Adrenal gland (tissue), 12 donors: Measurements from ENCODE around the gene DIRAS2. TPM values are rescaled to one million over a fixed set of nuclear protein-coding genes. Genes with fewer than 3 reads are reported as not detected.

Experiments used
- DNase-seq, 7 donors: peaks; one replicate each; pipeline ENCODE4 v3.0.0-alpha.2; 2019 to 2020
- H3K27ac ChIP-seq, 5 donors: fragments of 200-600 bp; sonication (generic) in 4 of 5; 1 replicate in 3 of 5; 2 replicates in 2 of 5; pipeline versions ENCODE4 v1.5.1 to v1.8.0; 2016 to 2020; ENCODE audit warnings: mild to moderate bottlenecking in 1 of 5
- H3K27me3 ChIP-seq: fragments of 200-600 bp; 2 replicates; pipeline ENCODE4 v1.8.0; 2021
- H3K36me3 ChIP-seq, 2 donors: fragments of 200-600 bp; replicated peaks in 1 of 2; 1 replicate in 1 of 2; 2 replicates in 1 of 2; pipeline versions ENCODE4 v1.5.1 to v1.8.0; 2018 to 2022
- H3K4me1 ChIP-seq, 2 donors: fragments of 200-600 bp; replicated peaks in 1 of 2; 1 replicate in 1 of 2; 2 replicates in 1 of 2; pipeline versions ENCODE4 v1.5.1 to v1.8.0; 2018 to 2021
- H3K4me3 ChIP-seq, 4 donors: fragments of 200-600 bp; sonication (generic) in 3 of 4; one replicate each; pipeline ENCODE4 v1.5.1; 2016 to 2018
- H3K9me3 ChIP-seq, 3 donors: fragments of 200-600 bp; sonication (generic) in 1 of 3; replicated peaks in 1 of 3; 1 replicate in 2 of 3; 2 replicates in 1 of 3; pipeline versions ENCODE4 v1.5.1 to v1.8.0; 2016 to 2021
- POLR2A ChIP-seq, 2 donors: fragments of 450-650 bp; IDR thresholded peaks; one replicate each; pipeline ENCODE4 v1.6.1; 2017; ENCODE audit warnings: antibody characterized with exemption in 2 of 2, mild to moderate bottlenecking in 2 of 2, moderate library complexity in 1 of 2
- WGBS, 4 donors: extraction: QIAGEN DNeasy Blood & Tissue Kit in 2 of 4; methylation state at CpG; one replicate each; pipeline versions ENCODE4 v1.1.5 to v1.1.7; 2013 to 2017; 5-methylcytosine and 5-hydroxymethylcytosine counted together
- intact Hi-C, 2 donors: fragments of 100-400 bp; cut with DNase I; formaldehyde crosslinking; loops; one replicate each; pipeline versions ENCODE4 v1.14.1 to v1.15.0; 2022 to 2023
- polyA plus RNA-seq, 3 donors: library from polyadenylated mRNA; stranded (reverse); fragments of 200-250 nt in 2 of 3; fragments of 350-450 nt in 1 of 3; fragmentation: Illumina TruSeq in 1 of 3; extraction: RNeasy Lipid Tissue Mini Kit (QIAGEN cat#74804) in 1 of 3; gene quantifications; one replicate each; pipeline ENCODE4 v1.2.3, GENCODE V29; 2013 to 2014
- total RNA-seq, 9 donors: library from RNA; depleted of rRNA in 4 of 9; stranded (reverse); fragments of >200 nt in 4 of 9; fragments of 120-200 nt in 1 of 9; fragmentation: NEBNext Ultra II Directional in 1 of 9; extraction: Animal tissue kit (Norgen Biotek cat#: 25700) in 1 of 9; gene quantifications; one replicate each; pipeline versions ENCODE4 v1.1.0 to v1.2.4, GENCODE V29; 2013 to 2023
- TF ChIP-seq, protein P1 (sequence below), 6 experiments: fragments of 450-650 bp in 4 of 6; fragments of 200-600 bp in 2 of 6; sonication (generic) in 1 of 6; IDR thresholded peaks; 1 replicate in 5 of 6; 2 replicates in 1 of 6; pipeline versions ENCODE4 v1.5.1 to v1.8.0; 2016 to 2021; ENCODE audit warnings: antibody characterized with exemption in 6 of 6, mild to moderate bottlenecking in 2 of 6, moderate library complexity in 1 of 6
- donor health status: healthy with polysubstance abuse.
- donor health status: Bipolar disorder and iron deficiency.
- donor health status: DM: yes; HTN: yes; CAD: no.
- donor health status: DM: no; HTN: no; CAD: no.
- donor health status: DM: no; HTN: no; CAD: no.
- donor health status: DM: yes; HTN: yes; CAD: no.

DIRAS2 gene
- total and polyA plus RNA-seq, 12 donors: 0.06 to 3.1 (median 1.2) TPM; not detected in 3

DNA sequence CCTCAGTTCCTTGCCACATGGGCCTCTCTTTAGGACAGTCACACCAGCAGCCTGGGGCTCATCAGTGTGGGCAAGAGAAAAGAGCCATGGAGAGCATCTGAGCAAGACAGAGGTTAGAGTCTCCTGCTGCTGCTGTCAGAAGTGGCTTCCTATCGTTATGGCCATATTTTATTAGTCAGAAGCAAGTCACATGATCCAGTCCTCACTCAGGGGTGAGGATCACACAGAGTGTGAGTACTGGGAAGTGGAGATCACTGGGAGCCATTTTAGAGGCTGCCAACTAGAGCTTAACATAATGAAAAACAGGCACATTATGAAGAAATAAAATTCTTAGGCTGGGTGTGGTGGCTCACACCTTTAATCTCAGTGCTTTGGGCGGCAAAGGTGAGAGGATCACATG is 62.0 kb downstream of the DIRAS2 start:
- WGBS, 4 donors: 50 to 76% (median 66%) methylated on average over 2 of the region's 2 CpGs
- H3K9me3 ChIP-seq: no peaks in the 10 kb centered on the region

DNA sequence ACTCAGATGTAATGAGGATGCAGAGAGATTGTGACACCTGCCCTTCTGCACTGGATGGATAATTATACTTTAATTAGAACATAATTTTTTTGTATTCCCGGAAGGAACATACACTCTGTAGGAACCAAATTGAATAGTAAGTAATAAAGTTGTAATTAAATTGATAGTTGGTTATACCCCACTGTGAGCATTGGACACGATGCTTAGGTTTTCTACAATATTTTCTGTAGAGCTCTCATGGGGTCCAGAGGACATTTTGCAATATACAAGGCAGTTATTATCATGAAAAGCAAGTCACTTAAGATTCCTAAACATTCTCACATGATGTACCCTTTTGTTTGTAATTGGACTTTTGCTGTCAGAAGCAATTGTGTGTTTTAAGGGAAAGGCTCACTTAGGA is 63.4 kb downstream of the DIRAS2 start:
- Histone ChIP-seq H3K27me3 (peaks cover 5% of the 10 kb centered on the region), H3K9me3 (no peaks in the 10 kb centered on the region), H3K4me1 (no peaks in the 10 kb centered on the region), H3K27ac (no peak overlapping the region), H3K4me3 (no peak overlapping the region), H3K36me3 (no peaks in the 10 kb centered on the region)
- TF ChIP-seq POLR2A (IDR thresholded peaks at IDR 0.05): no peak
- TF ChIP-seq, protein P1, sequence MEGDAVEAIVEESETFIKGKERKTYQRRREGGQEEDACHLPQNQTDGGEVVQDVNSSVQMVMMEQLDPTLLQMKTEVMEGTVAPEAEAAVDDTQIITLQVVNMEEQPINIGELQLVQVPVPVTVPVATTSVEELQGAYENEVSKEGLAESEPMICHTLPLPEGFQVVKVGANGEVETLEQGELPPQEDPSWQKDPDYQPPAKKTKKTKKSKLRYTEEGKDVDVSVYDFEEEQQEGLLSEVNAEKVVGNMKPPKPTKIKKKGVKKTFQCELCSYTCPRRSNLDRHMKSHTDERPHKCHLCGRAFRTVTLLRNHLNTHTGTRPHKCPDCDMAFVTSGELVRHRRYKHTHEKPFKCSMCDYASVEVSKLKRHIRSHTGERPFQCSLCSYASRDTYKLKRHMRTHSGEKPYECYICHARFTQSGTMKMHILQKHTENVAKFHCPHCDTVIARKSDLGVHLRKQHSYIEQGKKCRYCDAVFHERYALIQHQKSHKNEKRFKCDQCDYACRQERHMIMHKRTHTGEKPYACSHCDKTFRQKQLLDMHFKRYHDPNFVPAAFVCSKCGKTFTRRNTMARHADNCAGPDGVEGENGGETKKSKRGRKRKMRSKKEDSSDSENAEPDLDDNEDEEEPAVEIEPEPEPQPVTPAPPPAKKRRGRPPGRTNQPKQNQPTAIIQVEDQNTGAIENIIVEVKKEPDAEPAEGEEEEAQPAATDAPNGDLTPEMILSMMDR (IDR thresholded peaks at IDR 0.05): no peak
- 73 to 81% (median 77%) methylated on average over 2 of the region's 2 CpGs for WGBS, 4 donors
- intact Hi-C loops: no loop called here
- no peak for DNase-seq

More for the DNA sequence above, 62.0 kb downstream of the DIRAS2 start:
- Histone ChIP-seq H3K36me3 (no peaks in the 10 kb centered on the region), H3K27ac (no peak overlapping the region), H3K4me1 (no peaks in the 10 kb centered on the region), H3K4me3 (no peak overlapping the region), H3K27me3 (no peaks in the 10 kb centered on the region)
- DNase-seq: no peak
- intact Hi-C loops: no loop called here
- TF ChIP-seq, protein P1 (IDR thresholded peaks at IDR 0.05): no peak
- TF ChIP-seq POLR2A (IDR thresholded peaks at IDR 0.05): no peak

DNA sequence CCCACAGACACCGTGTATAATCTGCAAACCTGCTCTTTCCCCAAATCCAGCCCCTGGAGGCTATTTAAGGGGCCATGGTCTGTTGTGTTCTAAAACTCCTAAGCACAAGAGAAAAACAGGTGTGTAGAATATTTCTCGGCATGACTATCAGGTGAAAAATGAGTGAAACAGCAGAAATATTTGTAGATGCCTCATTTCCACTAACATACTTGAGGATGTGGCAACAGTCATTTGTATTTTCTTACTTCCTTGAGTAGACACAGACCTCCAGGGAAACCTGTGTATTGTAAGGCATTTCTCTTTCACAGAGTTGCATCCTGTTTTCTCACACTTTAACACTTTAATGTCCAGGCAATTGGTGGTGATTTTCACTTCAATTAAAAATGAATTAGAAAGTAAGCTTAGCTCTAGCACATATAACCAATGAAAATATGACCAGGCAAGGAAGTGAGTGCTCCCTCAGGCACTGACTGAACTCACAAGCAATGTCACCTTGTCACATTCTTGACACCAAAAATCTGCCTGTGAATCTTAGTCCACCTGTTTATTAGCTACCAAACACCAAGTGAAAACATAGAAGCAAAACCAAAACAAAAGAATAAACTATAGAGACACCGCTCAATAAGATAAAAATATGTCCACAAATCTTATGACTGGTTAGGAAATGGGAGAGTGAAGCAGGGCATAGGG is 64.4 kb downstream of the DIRAS2 start:
- intact Hi-C loops: no loop called here
- 62 to 63% (median 62%) methylated on average over 3 of the region's 3 CpGs for WGBS, 4 donors
- TF ChIP-seq POLR2A (IDR thresholded peaks at IDR 0.05): no peak
- TF ChIP-seq, protein P1 (IDR thresholded peaks at IDR 0.05): no peak
- Histone ChIP-seq H3K36me3 (no peaks in the 10 kb centered on the region), H3K27ac (no peak overlapping the region), H3K4me1 (no peaks in the 10 kb centered on the region), H3K27me3 (peaks cover 5% of the 10 kb centered on the region), H3K4me3 (no peak overlapping the region), H3K9me3 (no peaks in the 10 kb centered on the region)
- DNase-seq: no peak

DNA sequence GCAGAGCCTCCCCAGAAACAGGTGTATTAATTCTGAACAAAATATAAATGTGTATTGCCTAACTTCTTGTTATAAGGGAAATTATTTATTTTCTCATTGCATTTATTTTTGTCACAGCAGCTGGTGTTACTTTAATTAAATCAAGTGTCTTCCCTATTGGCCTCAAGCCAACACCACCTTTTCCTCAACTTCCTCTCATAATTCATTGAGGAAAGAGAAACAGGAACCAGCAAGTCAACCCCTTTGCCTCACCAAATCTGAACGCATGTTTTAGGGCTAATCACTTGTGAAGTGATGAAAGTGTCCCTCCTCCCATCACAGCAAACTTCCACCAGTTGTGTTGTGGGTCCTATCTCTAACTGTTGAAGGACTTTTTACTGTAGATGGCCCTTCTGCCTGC is 73.1 kb downstream of the DIRAS2 start:
- no peak overlapping the region for H3K27ac ChIP-seq
- no peak overlapping the region for H3K4me3 ChIP-seq
- WGBS, 4 donors: 25 to 50% (median 41%) methylated on average over 1 of the region's 1 CpG
- TF ChIP-seq, protein P1 (IDR thresholded peaks at IDR 0.05): no peak
- no peak for TF ChIP-seq POLR2A (IDR thresholded peaks at IDR 0.05)
- H3K9me3 ChIP-seq: no peaks in the 10 kb centered on the region
- H3K36me3 ChIP-seq: no peaks in the 10 kb centered on the region
- intact Hi-C loops: no loop called here
- H3K27me3 ChIP-seq: no peaks in the 10 kb centered on the region
- DNase-seq: no peak
- H3K4me1 ChIP-seq: no peaks in the 10 kb centered on the region
